ENCODE results near the gene VWCE.
A peak's percentile ranks its signal among the peaks of the same experiment; 100 is the strongest.
"Not testable (repeated sequence)": the region's sequence is repeated elsewhere in the genome, so short reads cannot be mapped to it uniquely, and the experiment has no call there.

VWCE gene

GRCh38 chr11:61254403-61255025, 40.6 kb downstream of the VWCE start:
- peak; percentile 1 to 33 for DNase-seq

GRCh38 chr11:61252332-61252731, 42.8 kb downstream of the VWCE start:
- DNase-seq, result not testable (repeated sequence)

- not testable (repeated sequence) for DNase-seq
These were observed 44.0 kb downstream of the VWCE start for GRCh38 chr11:61250796-61251765.

- not testable (repeated sequence) for DNase-seq
These were observed 45.9 kb downstream of the VWCE start for GRCh38 chr11:61249201-61249600.

- DNase-seq, result not testable (repeated sequence)
These were observed 47.0 kb downstream of the VWCE start for GRCh38 chr11:61248071-61248470.

- DNase-seq, result not testable (repeated sequence)
These were observed 49.7 kb downstream of the VWCE start for GRCh38 chr11:61245284-61245964.

GRCh38 chr11:61241526-61241925, 53.6 kb downstream of the VWCE start:
- not testable (repeated sequence) for DNase-seq

GRCh38 chr11:61240875-61241274, 54.2 kb downstream of the VWCE start, which contains the start of gene PGA5:
PGA5 (plus strand) TSS chr11:61241175; CDS start chr11:61241227, 52 bp downstream.
- not testable (repeated sequence) for DNase-seq

- DNase-seq, result not testable (repeated sequence)
These were observed 54.8 kb downstream of the VWCE start for GRCh38 chr11:61240288-61240687.

- not testable (repeated sequence) for DNase-seq
These were observed 58.0 kb downstream of the VWCE start for GRCh38 chr11:61237130-61237529.

GRCh38 chr11:61232548-61233145, 62.5 kb downstream of the VWCE start:
- DNase-seq, result not testable (repeated sequence)

- not testable (repeated sequence) for DNase-seq
These were observed 63.5 kb downstream of the VWCE start for GRCh38 chr11:61231585-61231984.

- not testable (repeated sequence) for DNase-seq
These were observed 64.1 kb downstream of the VWCE start for GRCh38 chr11:61231033-61231432.

- not testable (repeated sequence) for DNase-seq
These were observed 65.7 kb downstream of the VWCE start for GRCh38 chr11:61229458-61229857.

- not testable (repeated sequence) for DNase-seq
These were observed 68.5 kb downstream of the VWCE start for GRCh38 chr11:61226457-61227137.

GRCh38 chr11:61222692-61223091, 72.4 kb downstream of the VWCE start:
- DNase-seq, result not testable (repeated sequence)

GRCh38 chr11:61222047-61222446, 73.1 kb downstream of the VWCE start, which contains the start of gene PGA4:
PGA4 (plus strand) TSS chr11:61222347; CDS start chr11:61222401, 54 bp downstream.
- not testable (repeated sequence) for DNase-seq

- DNase-seq, result not testable (repeated sequence)
These were observed 76.1 kb downstream of the VWCE start for GRCh38 chr11:61219016-61219415.

- not testable (repeated sequence) for DNase-seq
These were observed 76.8 kb downstream of the VWCE start for GRCh38 chr11:61218306-61218705.

GRCh38 chr11:61213711-61214324, 81.3 kb downstream of the VWCE start:
- not testable (repeated sequence) for DNase-seq

- DNase-seq, result not testable (repeated sequence)
These were observed 82.9 kb downstream of the VWCE start for GRCh38 chr11:61212202-61212601.
